Liver (tissue), 9 donors: ENCODE measurements around the gene ABLIM2. TPM values are rescaled to one million over a fixed set of nuclear protein-coding genes. Genes with fewer than 3 reads are reported as not detected.

Experiments used
- DNase-seq: peaks from one replicate; pipeline ENCODE4 v3.0.0-alpha.2; 2017; ENCODE audit warnings: low spot score
- H3K27ac ChIP-seq, 2 donors: one replicate each; pipeline ENCODE4 v1.7.0; 2013; ENCODE audit warnings: inconsistent platforms in 2 of 2, low read length in 2 of 2, control low read depth in 1 of 2, low read depth in 1 of 2, mild to moderate bottlenecking in 1 of 2
- H3K27me3 ChIP-seq, 4 donors: one replicate each; pipeline versions ENCODE4 v1.6.1 to v1.7.0; 2013; ENCODE audit warnings: low read length in 3 of 4, inconsistent platforms in 1 of 4, mild to moderate bottlenecking in 1 of 4, moderate library complexity in 1 of 4; ENCODE audit not compliant: control insufficient read depth in 4 of 4, insufficient read depth in 4 of 4
- H3K36me3 ChIP-seq, 4 donors: one replicate each; pipeline versions ENCODE4 v1.6.1 to v1.7.0; 2013; ENCODE audit warnings: low read length in 3 of 4, mild to moderate bottlenecking in 3 of 4, low read depth in 1 of 4, moderate library complexity in 1 of 4; ENCODE audit not compliant: control insufficient read depth in 4 of 4, insufficient read depth in 3 of 4
- H3K4me1 ChIP-seq, 4 donors: one replicate each; pipeline versions ENCODE4 v1.6.1 to v1.7.0; 2013; ENCODE audit warnings: low read length in 3 of 4, mild to moderate bottlenecking in 3 of 4, moderate library complexity in 1 of 4; ENCODE audit not compliant: control insufficient read depth in 4 of 4, insufficient read depth in 4 of 4
- H3K4me3 ChIP-seq, 3 donors: one replicate each; pipeline versions ENCODE4 v1.6.1 to v1.7.0; 2013; ENCODE audit warnings: low read length in 3 of 3, control low read depth in 1 of 3, low read depth in 1 of 3, mild to moderate bottlenecking in 1 of 3
- H3K9ac ChIP-seq, 2 donors: one replicate each; pipeline ENCODE4 v1.7.0; 2013; ENCODE audit warnings: low read length in 2 of 2, mild to moderate bottlenecking in 2 of 2, moderate library complexity in 2 of 2, control low read depth in 1 of 2, low read depth in 1 of 2
- H3K9me3 ChIP-seq, 4 donors: one replicate each; pipeline versions ENCODE4 v1.6.1 to v1.7.0; 2013; ENCODE audit warnings: low read length in 3 of 4; ENCODE audit not compliant: control insufficient read depth in 4 of 4
- CTCF ChIP-seq: fragments of 150-350 bp; IDR thresholded peaks from 2 replicates; pipeline ENCODE4 v1.5.1; 2017; ENCODE audit warnings: improper control_type of control experiment, low read depth, low read length; ENCODE audit not compliant: missing input control
- EGR1 ChIP-seq, 2 donors: IDR thresholded peaks; 2 replicates each; pipeline ENCODE4 v1.6.1; 2016 to 2018; ENCODE audit warnings: antibody characterized with exemption in 2 of 2, low read depth in 2 of 2
- FOXA1 ChIP-seq: IDR thresholded peaks from 2 replicates; pipeline ENCODE4 v1.6.1; 2016; ENCODE audit warnings: antibody characterized with exemption
- FOXA2 ChIP-seq: IDR thresholded peaks from 2 replicates; pipeline ENCODE4 v1.6.1; 2016; ENCODE audit warnings: antibody characterized with exemption
- GABPA ChIP-seq, 2 donors: IDR thresholded peaks in 1 of 2; conservative IDR thresholded peaks in 1 of 2; 2 replicates each; pipeline ENCODE4 v1.6.1; 2016; ENCODE audit warnings: antibody characterized with exemption in 2 of 2, mild to moderate bottlenecking in 1 of 2, moderate library complexity in 1 of 2
- HNF4A ChIP-seq, 2 donors: conservative IDR thresholded peaks; 2 replicates each; pipeline ENCODE4 v1.6.1; 2016; ENCODE audit warnings: antibody characterized with exemption in 2 of 2, mild to moderate bottlenecking in 2 of 2
- HNF4G ChIP-seq: IDR thresholded peaks from 2 replicates; pipeline ENCODE4 v1.6.1; 2016; ENCODE audit warnings: antibody characterized with exemption
- NR2F2 ChIP-seq: IDR thresholded peaks from 2 replicates; pipeline ENCODE4 v1.6.1; 2016; ENCODE audit warnings: antibody characterized with exemption
- RXRA ChIP-seq, 2 donors: IDR thresholded peaks; 2 replicates each; pipeline ENCODE4 v1.6.1; 2017 to 2018; ENCODE audit warnings: antibody characterized with exemption in 2 of 2, mild to moderate bottlenecking in 1 of 2
- SP1 ChIP-seq: IDR thresholded peaks from 2 replicates; pipeline ENCODE4 v1.6.1; 2018; ENCODE audit warnings: antibody characterized with exemption, mild to moderate bottlenecking
- TAF1 ChIP-seq: conservative IDR thresholded peaks from 2 replicates; pipeline ENCODE4 v1.6.1; 2016; ENCODE audit warnings: antibody characterized with exemption, mild to moderate bottlenecking
- YY1 ChIP-seq: IDR thresholded peaks from 2 replicates; pipeline ENCODE4 v1.6.1; 2016; ENCODE audit warnings: antibody characterized with exemption, mild to moderate bottlenecking
- ZBTB33 ChIP-seq: IDR thresholded peaks from 2 replicates; pipeline ENCODE4 v1.6.1; 2016; ENCODE audit warnings: antibody characterized with exemption
- WGBS: extraction: QIAGEN DNeasy Blood & Tissue Kit; methylation state at CpG from one replicate; pipeline ENCODE4 v1.1.7; 2013; 5-methylcytosine and 5-hydroxymethylcytosine counted together
- polyA plus RNA-seq, 2 donors: library from polyadenylated mRNA; stranded (reverse) in 1 of 2; unstranded in 1 of 2; fragments of 200-250 nt in 1 of 2; fragments of >200 nt in 1 of 2; fragmentation: Nextera tagmentation in 1 of 2; extraction: Ambion mirVana in 1 of 2; gene quantifications; one replicate each; pipeline versions ENCODE4 v1.2.1 to v1.2.3, GENCODE V29; 2013 to 2015
- total RNA-seq, 2 donors: library from RNA; depleted of rRNA; stranded (reverse); fragments of >200 nt; gene quantifications; one replicate each; pipeline ENCODE4 v1.2.3, GENCODE V29; 2014
- TF ChIP-seq, protein P1 (sequence below): IDR thresholded peaks from 2 replicates; pipeline ENCODE4 v1.6.1; 2016; ENCODE audit warnings: antibody characterized with exemption, mild to moderate bottlenecking
- TF ChIP-seq, protein P2 (sequence below): IDR thresholded peaks from 2 replicates; pipeline ENCODE4 v1.6.1; 2016; ENCODE audit warnings: antibody characterized with exemption
- donor health status: healthy.
- donor health status: healthy.
- donor health status: healthy.
- donor health status: healthy.
- donor health status: healthy.

Gene ABLIM2
- total and polyA plus RNA-seq, 4 donors = 0.75 to 2.5 (median 0.93) TPM

DNA sequence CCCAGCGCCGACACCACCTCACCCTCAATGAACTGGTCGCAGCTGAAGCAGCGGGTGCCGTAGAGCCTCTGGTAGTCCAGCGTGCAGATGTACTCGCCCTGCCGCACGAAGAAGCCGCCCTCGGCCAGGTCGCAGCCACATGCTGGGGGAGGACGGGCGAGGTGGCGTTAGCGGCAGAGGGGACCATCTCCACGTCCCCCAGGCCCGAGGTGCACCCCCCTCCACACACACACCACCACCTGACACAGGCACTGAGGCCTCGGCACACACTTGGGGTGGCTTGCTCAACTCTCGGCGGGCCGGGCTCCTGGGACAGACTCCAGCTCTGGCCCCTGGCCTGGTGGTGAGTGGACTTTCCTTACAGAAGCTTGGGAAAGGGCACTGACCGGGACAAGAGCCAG lies 61.5 kb downstream of the ABLIM2 start:
- H3K27ac ChIP-seq = no peak overlapping the region
- no peak overlapping the region for H3K4me3 ChIP-seq
- peaks cover 0 to 4% (median under 1%) of the 10 kb centered on the region in 4 donors for H3K9me3 ChIP-seq
- H3K4me1 ChIP-seq = no peaks in the 10 kb centered on the region
- TF ChIP-seq GABPA (IDR thresholded peaks at IDR 0.05 in 1 of 2, conservative IDR thresholded peaks at IDR 0.05 in 1 of 2) (no peak), ZBTB33 (no peak), CTCF (no peak), FOXA2 (no peak), NR2F2 (no peak), EGR1 (IDR thresholded peaks at IDR 0.05; ENCODE audit: low read depth in 2 of 2) (no peak), FOXA1 (no peak), HNF4G (no peak), TAF1 (no peak), YY1 (no peak), SP1 (no peak)
- TF ChIP-seq, protein P1, sequence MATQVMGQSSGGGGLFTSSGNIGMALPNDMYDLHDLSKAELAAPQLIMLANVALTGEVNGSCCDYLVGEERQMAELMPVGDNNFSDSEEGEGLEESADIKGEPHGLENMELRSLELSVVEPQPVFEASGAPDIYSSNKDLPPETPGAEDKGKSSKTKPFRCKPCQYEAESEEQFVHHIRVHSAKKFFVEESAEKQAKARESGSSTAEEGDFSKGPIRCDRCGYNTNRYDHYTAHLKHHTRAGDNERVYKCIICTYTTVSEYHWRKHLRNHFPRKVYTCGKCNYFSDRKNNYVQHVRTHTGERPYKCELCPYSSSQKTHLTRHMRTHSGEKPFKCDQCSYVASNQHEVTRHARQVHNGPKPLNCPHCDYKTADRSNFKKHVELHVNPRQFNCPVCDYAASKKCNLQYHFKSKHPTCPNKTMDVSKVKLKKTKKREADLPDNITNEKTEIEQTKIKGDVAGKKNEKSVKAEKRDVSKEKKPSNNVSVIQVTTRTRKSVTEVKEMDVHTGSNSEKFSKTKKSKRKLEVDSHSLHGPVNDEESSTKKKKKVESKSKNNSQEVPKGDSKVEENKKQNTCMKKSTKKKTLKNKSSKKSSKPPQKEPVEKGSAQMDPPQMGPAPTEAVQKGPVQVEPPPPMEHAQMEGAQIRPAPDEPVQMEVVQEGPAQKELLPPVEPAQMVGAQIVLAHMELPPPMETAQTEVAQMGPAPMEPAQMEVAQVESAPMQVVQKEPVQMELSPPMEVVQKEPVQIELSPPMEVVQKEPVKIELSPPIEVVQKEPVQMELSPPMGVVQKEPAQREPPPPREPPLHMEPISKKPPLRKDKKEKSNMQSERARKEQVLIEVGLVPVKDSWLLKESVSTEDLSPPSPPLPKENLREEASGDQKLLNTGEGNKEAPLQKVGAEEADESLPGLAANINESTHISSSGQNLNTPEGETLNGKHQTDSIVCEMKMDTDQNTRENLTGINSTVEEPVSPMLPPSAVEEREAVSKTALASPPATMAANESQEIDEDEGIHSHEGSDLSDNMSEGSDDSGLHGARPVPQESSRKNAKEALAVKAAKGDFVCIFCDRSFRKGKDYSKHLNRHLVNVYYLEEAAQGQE = no peak
- TF ChIP-seq, protein P2, sequence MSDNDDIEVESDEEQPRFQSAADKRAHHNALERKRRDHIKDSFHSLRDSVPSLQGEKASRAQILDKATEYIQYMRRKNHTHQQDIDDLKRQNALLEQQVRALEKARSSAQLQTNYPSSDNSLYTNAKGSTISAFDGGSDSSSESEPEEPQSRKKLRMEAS = no peak
- H3K9ac ChIP-seq = no peak overlapping the region
- 95% methylated on average over 23 of the region's 23 CpGs for WGBS
- DNase-seq = no peak
- no peaks in the 10 kb centered on the region for H3K36me3 ChIP-seq
- no peaks in the 10 kb centered on the region for H3K27me3 ChIP-seq

DNA sequence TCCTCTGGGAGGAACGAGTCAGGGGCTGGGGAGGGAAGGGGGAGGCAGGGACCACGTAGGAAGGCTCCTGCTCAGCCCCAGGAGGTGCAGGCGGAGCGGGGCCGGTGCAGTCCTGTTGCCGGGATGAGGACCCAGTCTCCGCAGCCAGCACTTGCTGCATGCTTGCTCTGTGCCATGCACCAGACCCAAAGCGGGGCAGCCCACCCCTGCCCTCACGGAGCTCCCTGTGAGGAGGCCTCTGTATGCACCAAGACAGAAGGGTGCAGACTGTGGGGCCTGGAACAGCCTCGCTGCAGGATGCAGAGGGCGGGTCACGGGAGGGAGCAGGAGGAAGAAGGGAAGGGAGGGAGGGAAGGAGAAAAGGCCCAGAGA lies 61.9 kb downstream of the ABLIM2 start:
- H3K4me3 ChIP-seq = no peak overlapping the region
- peaks cover 0 to 4% (median under 1%) of the 10 kb centered on the region in 4 donors for H3K9me3 ChIP-seq
- no peaks in the 10 kb centered on the region for H3K36me3 ChIP-seq
- 84% methylated on average over 12 of the region's 12 CpGs for WGBS
- H3K27me3 ChIP-seq = no peaks in the 10 kb centered on the region
- no peak for DNase-seq
- H3K27ac ChIP-seq = no peak overlapping the region
- no peak overlapping the region for H3K9ac ChIP-seq
- H3K4me1 ChIP-seq = no peaks in the 10 kb centered on the region
- TF ChIP-seq, protein P1 = no peak
- TF ChIP-seq RXRA (IDR thresholded peaks at IDR 0.05) (no peak), YY1 (no peak), HNF4A (conservative IDR thresholded peaks at IDR 0.05) (no peak), HNF4G (no peak), CTCF (no peak), TAF1 (no peak), NR2F2 (no peak), ZBTB33 (no peak), SP1 (no peak), EGR1 (IDR thresholded peaks at IDR 0.05; ENCODE audit: low read depth in 2 of 2) (no peak), FOXA2 (no peak)
